A549 (cell line): ENCODE data around the gene C11orf91.
A peak's percentile ranks its signal among the peaks of the same experiment; 100 is the strongest.

Experiments used
- BHLHE40 ChIP-seq: IDR thresholded peaks from 2 replicates; pipeline ENCODE4 v1.6.1; 2012; ENCODE audit warnings: low read depth, low read length, inconsistent platforms
- EP300 ChIP-seq, 2 experiments: fragments of >200 bp; sonication (Bioruptor Twin); formaldehyde crosslinking; IDR thresholded peaks; 2 replicates in 1 of 2; 3 replicates in 1 of 2; pipeline ENCODE4 v1.6.1; 2016 to 2017
- JUN ChIP-seq, 2 experiments: fragments of >200 bp; sonication (Bioruptor Twin); formaldehyde crosslinking; IDR thresholded peaks; 2 replicates in 1 of 2; 3 replicates in 1 of 2; pipeline ENCODE4 v1.6.1; 2016 to 2017
- MYC ChIP-seq: IDR thresholded peaks from 2 replicates; pipeline ENCODE4 v1.6.1; 2012; ENCODE audit warnings: mild to moderate bottlenecking, inconsistent platforms, low read length, improper control_type of control experiment, borderline replicate concordance
- POLR2A ChIP-seq: IDR thresholded peaks from 2 replicates; pipeline ENCODE4 v1.6.1; 2012; ENCODE audit warnings: mild to moderate bottlenecking, low read length
- RAD21 ChIP-seq, 2 experiments: fragments of >200 bp in 1 of 2; sonication (Bioruptor Twin) in 1 of 2; formaldehyde crosslinking in 1 of 2; IDR thresholded peaks in 1 of 2; conservative IDR thresholded peaks in 1 of 2; 2 replicates in 1 of 2; 3 replicates in 1 of 2; pipeline ENCODE4 v1.6.1; 2012 to 2018; ENCODE audit warnings: inconsistent platforms in 1 of 2
- TF ChIP-seq, protein P1 (sequence below): fragments of 250-450 bp; sonication (Bioruptor Pico); IDR thresholded peaks from 2 replicates; pipeline ENCODE4 v1.5.0; 2021; ENCODE audit warnings: mild to moderate bottlenecking, moderate library complexity, borderline replicate concordance
- TF ChIP-seq, protein P2 (sequence below): fragments of >200 bp; sonication (Bioruptor Twin); formaldehyde crosslinking; IDR thresholded peaks from 3 replicates; pipeline ENCODE4 v1.5.1; 2016
- TF ChIP-seq, protein P3 (sequence below): IDR thresholded peaks from 2 replicates; pipeline ENCODE4 v1.6.1; 2012

- TF ChIP-seq EP300 (IDR thresholded peaks at IDR 0.05) (peak; percentile 74 to 86; a peak in 3 of 5 replicates), BHLHE40 (no peak), JUN (IDR thresholded peaks at IDR 0.05) (peak; percentile 81 to 86; a peak in 3 of 5 replicates), MYC (no peak), RAD21 (conservative IDR thresholded peaks at IDR 0.05 in 1 of 2, IDR thresholded peaks at IDR 0.05 in 1 of 2) (0 out of 5 replicates have a peak, but pooled peaks of 1 of the 2 experiments have one; percentile 4), POLR2A (no peak)
- TF ChIP-seq, protein P1, sequence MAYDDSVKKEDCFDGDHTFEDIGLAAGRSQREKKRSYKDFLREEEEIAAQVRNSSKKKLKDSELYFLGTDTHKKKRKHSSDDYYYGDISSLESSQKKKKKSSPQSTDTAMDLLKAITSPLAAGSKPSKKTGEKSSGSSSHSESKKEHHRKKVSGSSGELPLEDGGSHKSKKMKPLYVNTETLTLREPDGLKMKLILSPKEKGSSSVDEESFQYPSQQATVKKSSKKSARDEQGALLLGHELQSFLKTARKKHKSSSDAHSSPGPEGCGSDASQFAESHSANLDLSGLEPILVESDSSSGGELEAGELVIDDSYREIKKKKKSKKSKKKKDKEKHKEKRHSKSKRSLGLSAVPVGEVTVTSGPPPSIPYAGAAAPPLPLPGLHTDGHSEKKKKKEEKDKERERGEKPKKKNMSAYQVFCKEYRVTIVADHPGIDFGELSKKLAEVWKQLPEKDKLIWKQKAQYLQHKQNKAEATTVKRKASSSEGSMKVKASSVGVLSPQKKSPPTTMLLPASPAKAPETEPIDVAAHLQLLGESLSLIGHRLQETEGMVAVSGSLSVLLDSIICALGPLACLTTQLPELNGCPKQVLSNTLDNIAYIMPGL (CRISPR knock-in tag): no peak
- TF ChIP-seq, protein P2, sequence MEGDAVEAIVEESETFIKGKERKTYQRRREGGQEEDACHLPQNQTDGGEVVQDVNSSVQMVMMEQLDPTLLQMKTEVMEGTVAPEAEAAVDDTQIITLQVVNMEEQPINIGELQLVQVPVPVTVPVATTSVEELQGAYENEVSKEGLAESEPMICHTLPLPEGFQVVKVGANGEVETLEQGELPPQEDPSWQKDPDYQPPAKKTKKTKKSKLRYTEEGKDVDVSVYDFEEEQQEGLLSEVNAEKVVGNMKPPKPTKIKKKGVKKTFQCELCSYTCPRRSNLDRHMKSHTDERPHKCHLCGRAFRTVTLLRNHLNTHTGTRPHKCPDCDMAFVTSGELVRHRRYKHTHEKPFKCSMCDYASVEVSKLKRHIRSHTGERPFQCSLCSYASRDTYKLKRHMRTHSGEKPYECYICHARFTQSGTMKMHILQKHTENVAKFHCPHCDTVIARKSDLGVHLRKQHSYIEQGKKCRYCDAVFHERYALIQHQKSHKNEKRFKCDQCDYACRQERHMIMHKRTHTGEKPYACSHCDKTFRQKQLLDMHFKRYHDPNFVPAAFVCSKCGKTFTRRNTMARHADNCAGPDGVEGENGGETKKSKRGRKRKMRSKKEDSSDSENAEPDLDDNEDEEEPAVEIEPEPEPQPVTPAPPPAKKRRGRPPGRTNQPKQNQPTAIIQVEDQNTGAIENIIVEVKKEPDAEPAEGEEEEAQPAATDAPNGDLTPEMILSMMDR: no peak
- TF ChIP-seq, protein P3, sequence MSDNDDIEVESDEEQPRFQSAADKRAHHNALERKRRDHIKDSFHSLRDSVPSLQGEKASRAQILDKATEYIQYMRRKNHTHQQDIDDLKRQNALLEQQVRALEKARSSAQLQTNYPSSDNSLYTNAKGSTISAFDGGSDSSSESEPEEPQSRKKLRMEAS: peak; percentile 82
Measured at GRCh38 chr11:33692013-33692504, 8.6 kb downstream of the C11orf91 start.
